Hair follicular keratinocyte (primary cell): ENCODE measurements around the gene TNNT3. TPM values are rescaled to one million over a fixed set of nuclear protein-coding genes. Genes with fewer than 3 reads are reported as not detected.

Source experiments
- total RNA-seq: library from RNA; depleted of rRNA; stranded (reverse); fragments of >200 nt; gene quantifications from 2 replicates; pipeline ENCODE4 v1.2.3, GENCODE V29; 2015

The TNNT3 gene
- not detected in 2 replicates for total RNA-seq

DNA sequence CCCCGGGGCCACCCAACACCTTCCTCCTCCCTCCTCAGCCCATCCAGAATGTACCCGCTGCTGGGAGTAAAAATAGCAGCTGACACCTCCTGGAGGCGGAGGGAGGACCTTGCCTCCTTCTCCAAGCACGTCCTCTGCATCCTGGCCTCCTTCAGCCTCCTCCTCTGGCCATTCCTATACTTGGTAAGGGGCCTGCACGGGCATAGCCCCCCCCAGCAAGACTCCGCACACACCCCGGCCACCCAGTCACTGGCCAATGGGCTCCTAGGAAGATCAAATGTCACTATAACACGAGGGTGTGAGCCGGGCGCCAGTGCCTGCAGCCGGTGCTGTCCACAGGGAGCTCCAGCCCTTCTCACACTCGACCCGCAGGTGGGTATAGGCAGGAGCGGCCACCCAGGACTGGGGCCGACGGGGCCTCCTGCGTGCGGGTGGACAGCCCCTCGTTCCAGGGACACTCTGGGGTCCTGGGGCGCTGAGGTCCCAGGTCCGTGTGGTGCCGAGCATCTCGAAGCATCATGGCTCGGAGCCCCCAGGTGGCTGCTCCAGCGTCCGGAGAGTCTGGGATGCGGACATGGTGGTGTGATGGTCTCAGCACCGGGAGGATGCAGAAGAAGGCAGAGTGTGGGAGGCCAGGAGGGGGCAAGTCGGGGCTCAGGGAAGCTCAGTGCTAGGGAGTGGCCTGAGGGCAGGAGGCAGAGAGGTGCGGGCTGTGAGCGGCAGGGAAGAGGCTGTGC is at the start of gene TNNT3:
Gene TNNT3 (plus strand): TSS at position 313 of the 737 bp plus-strand sequence. CDS start 3,172 bp downstream, outside the sequence.

DNA sequence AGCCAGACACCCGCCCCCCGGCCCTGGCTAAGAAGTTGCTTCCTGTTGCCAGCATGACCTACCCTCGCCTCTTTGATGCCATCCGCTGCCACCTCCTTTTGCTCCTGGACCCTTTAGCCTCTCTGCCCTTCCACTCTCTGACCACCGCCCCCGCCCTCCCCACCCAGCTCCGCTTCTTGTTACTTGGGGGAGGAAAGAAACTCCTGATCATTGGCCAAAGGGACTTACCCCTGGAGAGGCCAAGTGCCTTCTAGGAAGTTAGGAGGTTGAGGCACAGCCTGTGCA is 27.7 kb upstream of the TNNT3 start, which contains the start of gene PRR33:
Gene PRR33 (minus strand): TSS at position 65 of the 285 bp plus-strand sequence. CDS start 1,311 bp downstream, outside the sequence.

DNA sequence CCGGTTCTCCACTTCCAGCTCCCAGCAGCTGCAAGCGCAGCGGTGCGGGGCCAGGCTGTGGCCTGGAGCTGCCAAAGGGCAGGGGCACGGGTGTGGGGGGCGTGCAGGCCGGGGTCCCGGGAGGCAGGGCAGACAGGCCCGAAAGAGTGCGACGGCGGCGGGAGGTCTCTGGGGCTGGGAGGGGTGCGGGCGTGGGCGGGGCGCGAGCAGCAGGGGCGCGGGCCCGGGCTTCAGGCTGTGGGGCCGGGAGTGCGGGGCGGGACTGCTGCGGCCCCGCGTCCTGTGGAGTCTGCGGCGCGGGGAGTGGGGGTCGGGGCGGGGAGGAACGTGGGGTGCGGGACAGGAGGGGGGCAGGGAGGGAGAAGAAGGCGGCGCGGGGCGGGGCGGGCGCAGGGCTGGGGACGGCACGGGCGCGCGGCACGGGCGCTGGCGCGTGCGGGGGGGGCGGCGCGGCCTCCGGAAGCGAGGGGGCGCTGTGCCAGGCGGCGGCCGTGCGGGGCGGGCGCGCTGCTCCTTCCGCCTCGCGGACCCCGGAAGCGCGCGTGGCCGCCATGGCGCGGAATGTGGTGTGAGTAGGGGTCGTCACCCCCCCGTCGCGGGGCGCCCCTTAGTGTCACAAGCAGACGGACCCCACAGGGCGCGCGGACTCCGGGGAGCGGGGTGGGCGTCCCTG is 27.4 kb downstream of the TNNT3 start, which contains the start of gene MRPL23:
Gene MRPL23 (plus strand): TSS at position 521 of the 673 bp plus-strand sequence. CDS start 31 bp downstream, at position 552.

Other genes starting within 250 kb of the TNNT3 start
- gene KRTAP5-6, start 222.5 kb upstream of the TNNT3 start, total RNA-seq, result not detected in 2 replicates
- gene IFITM10, start 169.1 kb upstream of the TNNT3 start, total RNA-seq, result 0.08 TPM in 1 of 2 replicates, not detected in the other
- 152 and 181 TPM in 2 replicates for gene CTSD, start 155.8 kb upstream of the TNNT3 start, total RNA-seq
- gene SYT8, start 84.7 kb upstream of the TNNT3 start, total RNA-seq, result 0.70 and 3.3 TPM in 2 replicates
- not detected in 2 replicates for gene TNNI2, start 80.7 kb upstream of the TNNT3 start, total RNA-seq
- gene LSP1, start 66.6 kb upstream of the TNNT3 start, total RNA-seq, result 0.19 TPM in 1 of 2 replicates, not detected in the other
- not detected in 2 replicates for gene PRR33, start 27.8 kb upstream of the TNNT3 start, total RNA-seq
- gene MRPL23, start 27.6 kb downstream of the TNNT3 start, total RNA-seq, result 218 and 231 TPM in 2 replicates
- 3.3 and 5.1 TPM in 2 replicates for gene H19, start 78.1 kb downstream of the TNNT3 start, total RNA-seq
- 1.0 TPM in 1 of 2 replicates, not detected in the other for gene IGF2, start 219.7 kb downstream of the TNNT3 start, total RNA-seq
- gene INS, start 241.5 kb downstream of the TNNT3 start, total RNA-seq, result not detected in 2 replicates